GM19099 (cell line): ENCODE results near the gene DMPK.

Source experiments
- POLR2A ChIP-seq: IDR thresholded peaks from 3 replicates; pipeline ENCODE4 v1.6.1; 2011; ENCODE audit warnings: low read depth; ENCODE audit not compliant: insufficient read length; ENCODE audit errors: extremely low read depth

The DMPK gene

DNA sequence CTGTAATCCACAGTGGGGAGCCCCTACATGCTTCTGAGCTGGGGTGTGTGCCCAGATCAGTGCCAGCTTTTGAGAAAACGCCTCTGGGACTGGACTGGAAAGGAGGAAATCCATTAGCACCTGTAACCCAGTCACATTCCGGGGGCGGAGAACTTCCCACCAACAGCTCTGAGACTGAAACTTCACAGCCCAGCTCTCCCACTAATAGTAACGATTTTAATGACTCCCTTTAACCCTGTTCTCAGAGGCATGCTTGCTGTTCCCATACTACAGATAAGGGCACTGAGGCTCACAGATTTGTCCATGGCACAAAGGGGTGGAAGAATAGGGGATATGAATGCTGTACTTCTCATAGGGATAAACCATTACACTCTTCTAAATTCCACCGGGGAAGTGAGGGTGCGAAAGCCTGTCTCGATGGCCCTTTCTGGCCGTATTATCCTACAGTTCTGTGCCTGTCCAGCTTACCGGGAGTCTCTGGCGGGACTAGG, 52.4 kb downstream of the DMPK start:
- TF ChIP-seq POLR2A: no peak
